ENCODE data around the gene RAB6B. TPM values are rescaled to one million over a fixed set of nuclear protein-coding genes. Genes with fewer than 3 reads are reported as not detected.

Gene RAB6B
- total RNA-seq, 2 experiments from 2014 or later = 0.23 to 0.51 TPM

GRCh38 chr3:133937061-133937686 lies 41.5 kb upstream of the RAB6B start:
- no peak for ATAC-seq
- intact Hi-C loops (cut with DNase I, micrococcal nuclease) = no loop called here
- Mint-ChIP-seq H3K9me3 (ENCODE audit: low read depth) (no peaks in the 10 kb centered on the region), H3K4me1 (no peaks in the 10 kb centered on the region), H3K4me3 (no peak overlapping the region), H3K36me3 (ENCODE audit: low read depth) (no peaks in the 10 kb centered on the region), H3K27me3 (peaks cover 2% of the 10 kb centered on the region), H3K27ac (no peak overlapping the region)
- ChIA-PET POLR2A (no interaction called here), CTCF (no interaction called here)
- no peak for DNase-seq

- H3K27ac Mint-ChIP-seq = no peak overlapping the region
These were observed 40.4 kb upstream of the RAB6B start for GRCh38 chr3:133935843-133936769.

DNA sequence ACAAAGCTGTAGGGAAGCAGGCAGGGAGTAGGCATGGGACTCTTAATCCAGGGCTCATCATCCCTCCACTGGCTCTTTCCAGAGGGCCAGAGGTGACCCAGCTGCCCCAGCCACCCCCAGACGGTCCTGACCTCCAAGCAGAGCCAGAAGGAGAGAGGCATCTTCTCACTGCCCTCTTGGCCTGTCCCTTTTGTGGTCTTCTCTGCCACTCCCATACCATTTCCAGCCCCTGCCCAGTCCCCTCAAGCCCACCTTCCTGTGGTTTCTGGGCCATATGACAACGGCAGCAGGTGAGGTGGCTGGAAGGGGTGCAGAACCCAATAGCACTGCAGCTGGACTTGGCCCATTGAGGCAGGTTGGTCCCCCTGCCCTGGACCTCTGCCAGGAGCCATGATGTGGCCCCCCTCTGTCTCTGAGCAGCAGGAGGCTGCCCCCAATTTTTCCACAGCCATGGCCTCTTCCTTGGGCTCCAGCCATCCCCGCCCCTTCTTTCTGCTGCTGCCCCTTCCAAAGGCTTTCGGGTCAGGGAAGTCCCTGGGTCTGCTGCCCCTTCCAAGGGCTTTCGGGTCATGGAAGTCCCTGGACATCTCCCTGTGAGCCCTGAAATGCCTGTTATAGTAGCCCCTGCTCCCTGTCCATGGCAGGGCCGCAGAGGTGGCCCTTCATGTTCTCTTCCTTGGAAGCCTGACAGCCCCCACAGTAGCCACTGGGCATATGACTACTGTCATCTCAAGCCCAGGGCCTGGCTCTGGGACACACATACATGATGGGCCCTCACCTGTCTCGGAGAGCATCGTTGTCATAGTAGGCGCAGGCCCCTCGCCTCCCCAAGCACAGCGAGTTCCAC lies 39.5 kb upstream of the RAB6B start:
- intact Hi-C loops (cut with DNase I, micrococcal nuclease) = loop anchor here in 1 of 2 experiments (5.0 kb wide), 1 partner anchor 257 kb away; no protein-coding TSS in a partner anchor
- Mint-ChIP-seq H3K4me3 (no peak overlapping the region), H3K9me3 (ENCODE audit: low read depth) (no peaks in the 10 kb centered on the region), H3K27me3 (no peaks in the 10 kb centered on the region), H3K27ac (no peak overlapping the region), H3K36me3 (ENCODE audit: low read depth) (no peaks in the 10 kb centered on the region), H3K4me1 (no peaks in the 10 kb centered on the region)
- ChIA-PET CTCF (interaction anchor here (0.5 to 0.7 kb wide), 2 partner anchors 24 to 1261 kb away, joined by 3 to 4 read pairs; no protein-coding TSS in a partner anchor), POLR2A (no interaction called here)
- DNase-seq = no peak
- ATAC-seq = no peak

More at GRCh38 chr3:133935843-133936769, 40.4 kb upstream of the RAB6B start:
- no peak for ATAC-seq
- Mint-ChIP-seq H3K27me3 (no peaks in the 10 kb centered on the region), H3K4me3 (no peak overlapping the region), H3K9me3 (ENCODE audit: low read depth) (no peaks in the 10 kb centered on the region), H3K36me3 (ENCODE audit: low read depth) (no peaks in the 10 kb centered on the region), H3K4me1 (no peaks in the 10 kb centered on the region)
- no peak for DNase-seq
- POLR2A ChIA-PET = no interaction called here
- intact Hi-C loops (cut with DNase I, micrococcal nuclease) = no loop called here
- CTCF ChIA-PET = interaction anchor here (0.8 kb wide), 1 partner anchor 11 kb away, joined by 3 read pairs; no protein-coding TSS in a partner anchor

- intact Hi-C loops (cut with DNase I, micrococcal nuclease) = loop anchor here in 1 of 2 experiments (5.0 kb wide), 1 partner anchor 258 kb away; no protein-coding TSS in a partner anchor
- Mint-ChIP-seq H3K4me1 (no peaks in the 10 kb centered on the region), H3K4me3 (no peak overlapping the region), H3K27me3 (peaks cover under 1% of the 10 kb centered on the region), H3K9me3 (ENCODE audit: low read depth) (no peaks in the 10 kb centered on the region), H3K27ac (no peak overlapping the region), H3K36me3 (ENCODE audit: low read depth) (no peaks in the 10 kb centered on the region)
- CTCF ChIA-PET = interaction anchor here (0.5 to 0.7 kb wide), 2 partner anchors 23 to 1260 kb away, joined by 3 to 4 read pairs; no protein-coding TSS in a partner anchor
- DNase-seq (no peak), ATAC-seq (no peak)
- POLR2A ChIA-PET = no interaction called here
These were observed 38.6 kb upstream of the RAB6B start for GRCh38 chr3:133934073-133934970.

GRCh38 chr3:133933097-133934024 lies 37.7 kb upstream of the RAB6B start:
- no peaks in the 10 kb centered on the region for H3K36me3 Mint-ChIP-seq (ENCODE audit: low read depth)
- ChIA-PET CTCF (interaction anchor here (0.7 kb wide), 1 partner anchor 28 kb away, joined by 3 read pairs; no protein-coding TSS in a partner anchor), POLR2A (no interaction called here)
- intact Hi-C loops (cut with DNase I, micrococcal nuclease) = loop anchor here in 1 of 2 experiments (5.0 kb wide), 1 partner anchor 259 kb away; no protein-coding TSS in a partner anchor
- DNase-seq (no peak), ATAC-seq (no peak)
- H3K4me1 Mint-ChIP-seq = no peaks in the 10 kb centered on the region
- peaks cover 5% of the 10 kb centered on the region for H3K27me3 Mint-ChIP-seq
- no peak overlapping the region for H3K27ac Mint-ChIP-seq
- H3K9me3 Mint-ChIP-seq (ENCODE audit: low read depth) = no peaks in the 10 kb centered on the region
- no peak overlapping the region for H3K4me3 Mint-ChIP-seq

- DNase-seq = no peak
- Mint-ChIP-seq H3K9me3 (ENCODE audit: low read depth) (no peaks in the 10 kb centered on the region), H3K4me3 (no peak overlapping the region), H3K27me3 (peaks cover 10% of the 10 kb centered on the region), H3K36me3 (ENCODE audit: low read depth) (no peaks in the 10 kb centered on the region), H3K4me1 (peaks cover 6% of the 10 kb centered on the region), H3K27ac (no peak overlapping the region)
- intact Hi-C loops (cut with DNase I, micrococcal nuclease) = loop anchor here in 1 of 2 experiments (5.0 kb wide), 1 partner anchor 260 kb away; no protein-coding TSS in a partner anchor
- no peak for ATAC-seq
- ChIA-PET CTCF (interaction anchor here (1.0 kb wide), 1 partner anchor 18 kb away, joined by 4 read pairs; no protein-coding TSS in a partner anchor), POLR2A (no interaction called here)
These were observed 36.3 kb upstream of the RAB6B start for GRCh38 chr3:133932009-133932408.

DNA sequence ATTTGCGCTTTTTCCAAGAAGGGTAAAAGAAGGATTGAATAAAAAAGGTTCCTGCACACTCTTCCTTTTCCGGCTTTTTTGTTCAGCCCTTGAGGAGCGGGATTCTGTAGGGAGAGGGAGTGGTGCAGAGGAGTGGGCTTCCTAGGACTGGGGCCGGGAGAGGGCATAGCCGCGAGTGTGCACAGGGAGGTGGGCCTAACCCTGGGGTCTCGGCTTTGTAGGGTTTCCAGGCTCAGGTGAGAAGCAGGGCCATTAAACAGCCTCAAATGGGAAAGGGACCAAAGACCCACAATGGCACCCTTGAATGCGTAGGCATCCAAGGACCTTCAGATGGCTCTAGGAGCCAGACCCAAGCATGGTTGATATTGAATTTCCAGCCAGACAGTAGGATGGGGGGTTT lies 35.4 kb upstream of the RAB6B start:
- ChIA-PET CTCF (interaction anchor here (0.5 to 1.4 kb wide), 5 partner anchors 12 to 550 kb away, joined by 3 to 4 read pairs (median 3); no protein-coding TSS in a partner anchor), POLR2A (no interaction called here)
- no peak for ATAC-seq
- no peak overlapping the region for H3K4me3 Mint-ChIP-seq
- H3K27ac Mint-ChIP-seq = no peak overlapping the region
- H3K27me3 Mint-ChIP-seq = peaks cover 16% of the 10 kb centered on the region
- no peaks in the 10 kb centered on the region for H3K36me3 Mint-ChIP-seq (ENCODE audit: low read depth)
- no peaks in the 10 kb centered on the region for H3K9me3 Mint-ChIP-seq (ENCODE audit: low read depth)
- H3K4me1 Mint-ChIP-seq = peaks cover 6% of the 10 kb centered on the region
- intact Hi-C loops (cut with DNase I, micrococcal nuclease) = loop anchor here in 1 of 2 experiments (2.0 to 5.0 kb wide), 2 partner anchors 261 to 282 kb away; no protein-coding TSS in a partner anchor
- no peak for DNase-seq

DNA sequence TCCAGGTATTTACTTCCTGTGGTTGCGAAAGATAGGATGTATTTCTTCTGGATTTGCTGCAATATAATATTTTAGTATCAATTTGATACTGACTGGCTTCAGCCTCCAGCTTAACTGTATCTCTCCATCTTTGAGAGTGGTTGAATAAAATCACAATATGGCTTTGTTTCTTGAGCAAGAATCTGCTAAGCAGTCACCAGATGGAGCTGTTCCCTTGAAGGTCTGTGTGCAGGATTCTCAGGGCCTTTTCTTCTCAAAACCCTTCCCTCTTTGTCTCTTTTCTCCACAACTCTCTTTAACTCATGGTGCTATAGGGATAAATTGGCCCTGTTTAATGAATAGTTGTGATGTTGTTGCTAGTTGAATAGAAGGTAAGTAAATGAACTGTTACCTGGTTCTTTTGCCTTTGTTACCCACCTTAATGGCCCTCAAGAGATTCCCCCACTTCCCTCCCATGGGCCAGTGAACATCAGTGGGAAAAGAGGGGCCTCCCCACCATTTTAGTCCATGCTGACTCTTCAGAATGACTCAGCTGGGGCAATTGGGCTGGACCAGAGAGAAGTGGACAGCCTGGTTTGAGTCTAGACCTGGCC lies 34.8 kb upstream of the RAB6B start:
- Mint-ChIP-seq H3K4me3 (no peak overlapping the region), H3K27me3 (peaks cover 16% of the 10 kb centered on the region), H3K36me3 (ENCODE audit: low read depth) (no peaks in the 10 kb centered on the region), H3K4me1 (peaks cover 6% of the 10 kb centered on the region), H3K9me3 (ENCODE audit: low read depth) (no peaks in the 10 kb centered on the region), H3K27ac (no peak overlapping the region)
- DNase-seq = no peak
- intact Hi-C loops (cut with DNase I, micrococcal nuclease) = loop anchor here in 1 of 2 experiments (2.0 to 5.0 kb wide), 2 partner anchors 262 to 282 kb away; no protein-coding TSS in a partner anchor
- POLR2A ChIA-PET = no interaction called here
- CTCF ChIA-PET = interaction anchor here (0.8 to 1.4 kb wide), 4 partner anchors 11 to 551 kb away, joined by 3 read pairs; no protein-coding TSS in a partner anchor
- ATAC-seq = no peak

- DNase-seq (no peak), ATAC-seq (no peak)
- CTCF ChIA-PET = interaction anchor here (1.2 kb wide), 1 partner anchor 25 kb away, joined by 3 read pairs; no protein-coding TSS in a partner anchor
These were observed 33.4 kb upstream of the RAB6B start for GRCh38 chr3:133928903-133929607.

More at GRCh38 chr3:133928903-133929607, 33.4 kb upstream of the RAB6B start:
- Mint-ChIP-seq H3K4me1 (peaks cover 6% of the 10 kb centered on the region), H3K36me3 (ENCODE audit: low read depth) (no peaks in the 10 kb centered on the region), H3K27ac (no peak overlapping the region), H3K9me3 (ENCODE audit: low read depth) (no peaks in the 10 kb centered on the region), H3K4me3 (no peak overlapping the region), H3K27me3 (peaks cover 16% of the 10 kb centered on the region)
- intact Hi-C loops (cut with DNase I, micrococcal nuclease) = loop anchor here (5.0 to 10.0 kb wide), 3 partner anchors 267 to 464 kb away; partner anchors contain the start of gene TOPBP1 (in 1 of the 2)
- POLR2A ChIA-PET = no interaction called here
